Occipital lobe (tissue), 2 donors: ENCODE data around the gene SCARF2. TPM values are rescaled to one million over a fixed set of nuclear protein-coding genes. Genes with fewer than 3 reads are reported as not detected.
"Not testable (repeated sequence)": the region's sequence is repeated elsewhere in the genome, so short reads cannot be mapped to it uniquely, and the experiment has no call there.

Experiments
- DNase-seq: peaks from one replicate; lab custom pipeline; 2025; lab: John Stamatoyannopoulos, UW
- total RNA-seq: library from RNA; depleted of rRNA; stranded (reverse); fragments of >200 nt; gene quantifications from one replicate; pipeline ENCODE4 v1.2.3, GENCODE V29; 2014

Gene SCARF2
- total RNA-seq, 1 donor from 2014 or later, result 1.7 TPM

DNA sequence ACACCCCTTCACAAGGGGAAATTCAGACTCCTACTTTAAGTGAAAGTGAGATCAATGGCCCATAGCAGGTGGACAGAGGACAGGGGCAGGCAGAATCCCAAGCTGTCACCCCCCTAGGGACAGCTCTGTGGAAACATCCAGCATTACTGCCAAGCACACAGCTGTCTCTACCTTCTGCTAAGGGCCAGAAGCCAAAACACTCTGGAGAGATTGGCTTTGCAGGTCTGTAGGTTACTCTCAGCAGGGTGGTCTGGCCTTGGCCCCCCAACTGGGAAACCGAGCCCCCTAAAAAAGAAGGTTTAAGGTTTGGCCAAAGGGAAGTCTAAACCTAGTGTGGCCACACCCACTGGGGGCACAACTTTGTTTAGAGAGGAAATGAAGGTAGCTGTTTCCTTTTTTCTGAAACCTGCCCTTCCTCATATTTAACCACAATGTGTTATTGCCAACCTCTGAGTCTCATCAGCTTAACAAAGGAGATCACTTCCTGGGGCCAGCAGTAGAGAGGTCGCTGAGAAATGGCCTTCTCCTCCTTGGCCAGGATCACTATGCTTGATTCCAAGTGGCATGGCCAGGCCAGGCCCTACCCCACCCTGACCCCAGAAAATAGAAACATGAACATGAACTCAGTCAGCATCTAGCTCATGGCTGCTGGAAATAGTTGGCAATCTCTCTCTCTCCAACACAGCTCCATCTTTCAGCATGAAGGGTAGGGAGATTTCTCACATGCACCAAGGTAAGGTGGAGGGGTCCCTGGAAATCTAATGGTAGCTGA is 25.9 kb upstream of the SCARF2 start:
- no peak for DNase-seq

DNA sequence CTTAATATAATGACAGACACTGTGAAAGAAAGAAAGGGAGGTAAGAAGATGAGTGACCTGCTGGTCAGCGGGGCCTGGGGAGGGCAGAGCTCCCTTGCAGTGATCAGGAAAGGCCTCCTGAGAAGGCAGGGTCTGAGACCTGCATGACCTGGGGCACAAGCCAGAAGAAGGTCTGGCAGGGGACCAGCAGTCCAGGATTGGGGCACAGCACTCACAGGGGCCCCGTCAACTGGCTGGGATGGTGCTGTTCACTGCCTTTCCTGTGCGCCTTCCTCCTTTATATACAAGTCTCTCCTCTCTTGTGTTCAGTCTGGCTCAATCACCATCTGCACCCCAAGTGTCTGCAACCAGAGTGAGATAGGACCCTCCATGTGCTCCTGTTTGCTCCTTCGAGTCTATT is 22.2 kb upstream of the SCARF2 start:
- no peak for DNase-seq

DNA sequence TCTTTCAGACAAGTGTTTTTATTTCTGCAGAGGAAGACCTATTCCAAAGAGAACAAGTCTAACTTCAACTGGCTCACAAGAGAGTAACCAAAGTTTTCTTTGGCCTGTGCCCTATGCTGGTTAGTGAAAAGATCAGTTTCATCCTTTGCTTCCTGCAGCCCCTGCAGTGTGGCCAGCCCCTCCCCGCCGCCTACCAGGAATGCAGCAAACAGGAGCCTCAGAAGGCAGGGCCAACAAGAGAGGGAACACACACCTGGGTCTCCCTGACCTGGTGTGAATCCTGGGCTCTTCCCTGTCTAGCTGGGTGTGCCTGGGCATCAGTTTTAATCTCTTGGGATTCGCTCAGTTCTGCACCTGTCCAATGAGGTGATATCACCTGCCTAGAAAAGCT is 21.5 kb upstream of the SCARF2 start:
- no peak for DNase-seq

DNA sequence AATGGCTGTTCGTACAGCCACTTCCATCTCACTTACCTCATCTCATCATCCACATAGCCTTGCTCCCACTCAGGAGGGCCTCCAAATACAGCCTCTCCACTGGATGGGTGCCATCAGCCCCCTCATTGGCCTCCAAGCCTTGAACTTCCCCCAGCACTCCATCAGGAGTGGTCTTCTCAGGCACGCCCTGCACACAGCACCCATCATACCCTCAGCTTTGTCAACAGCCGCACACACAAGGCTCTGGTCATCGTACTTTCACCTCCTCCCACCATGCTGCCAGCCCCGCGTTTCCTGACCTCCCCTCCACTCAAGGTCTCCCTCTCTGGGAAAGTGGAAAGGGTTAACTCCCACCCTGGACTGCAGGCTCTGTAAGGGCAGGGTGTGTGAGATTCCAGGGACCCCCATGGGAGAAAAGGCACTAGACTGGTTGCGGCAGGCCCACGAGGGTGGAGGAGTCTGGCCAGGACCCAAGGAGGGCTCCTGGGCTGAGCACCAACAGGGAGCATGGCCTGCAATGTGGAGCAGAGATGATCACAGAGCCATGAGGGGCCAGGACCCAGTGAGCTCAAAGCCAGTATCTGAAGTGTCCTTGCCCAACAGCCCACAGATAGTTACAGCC is 21.0 kb upstream of the SCARF2 start:
- no peak for DNase-seq

DNA sequence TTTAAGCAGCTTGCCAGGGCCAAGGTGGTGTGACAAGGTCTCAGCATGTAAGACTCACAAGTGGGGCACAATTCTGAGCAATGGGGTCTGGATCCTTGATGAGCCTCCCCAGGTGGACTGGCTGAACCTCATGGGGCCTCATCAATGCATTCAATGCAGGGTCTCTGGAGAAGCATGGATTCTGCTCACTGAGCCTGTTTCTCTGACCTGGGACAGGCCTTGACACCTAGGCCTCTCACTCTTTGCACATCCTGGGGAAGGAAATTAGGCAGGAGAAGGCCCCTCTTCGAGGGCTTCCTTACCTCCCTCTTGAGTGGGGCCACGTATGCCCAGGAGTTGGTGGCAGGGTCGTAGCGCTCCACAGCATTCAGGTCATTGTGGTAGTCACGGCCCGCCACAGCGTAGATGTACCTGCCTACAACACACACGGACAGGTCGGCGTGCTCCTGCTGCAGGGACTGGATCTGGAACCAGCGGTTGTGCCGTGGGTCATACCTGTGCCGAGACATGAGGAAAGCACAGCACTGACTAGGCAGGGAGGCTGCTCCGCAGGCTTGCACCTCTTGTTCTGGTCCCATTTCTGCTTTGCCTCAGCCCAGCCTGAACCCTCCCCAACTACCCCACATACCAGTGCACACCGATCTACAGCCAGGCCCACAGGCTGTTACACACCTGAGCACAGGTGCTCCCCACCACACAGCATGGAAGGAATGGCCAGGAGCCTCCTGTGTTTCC is 20.0 kb upstream of the SCARF2 start:
- DNase-seq, result no peak

DNA sequence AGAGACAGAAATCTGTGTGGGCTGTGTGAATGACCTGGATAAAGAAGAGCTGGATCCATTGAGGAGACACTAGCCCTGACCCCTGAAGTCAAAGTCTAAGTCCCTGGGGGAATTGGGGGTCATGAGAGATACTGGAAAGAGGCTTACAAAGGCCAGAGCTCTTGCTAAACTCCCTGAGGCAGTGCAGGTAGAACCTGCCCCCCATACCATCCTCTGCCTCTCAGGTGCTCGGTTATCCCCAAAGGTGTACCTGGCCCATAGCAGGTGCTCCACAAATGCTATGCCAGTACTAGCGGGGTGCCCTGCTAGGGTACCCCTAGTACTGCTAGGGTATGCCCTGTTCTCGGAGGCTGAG is 19.1 kb upstream of the SCARF2 start:
- no peak for DNase-seq

DNA sequence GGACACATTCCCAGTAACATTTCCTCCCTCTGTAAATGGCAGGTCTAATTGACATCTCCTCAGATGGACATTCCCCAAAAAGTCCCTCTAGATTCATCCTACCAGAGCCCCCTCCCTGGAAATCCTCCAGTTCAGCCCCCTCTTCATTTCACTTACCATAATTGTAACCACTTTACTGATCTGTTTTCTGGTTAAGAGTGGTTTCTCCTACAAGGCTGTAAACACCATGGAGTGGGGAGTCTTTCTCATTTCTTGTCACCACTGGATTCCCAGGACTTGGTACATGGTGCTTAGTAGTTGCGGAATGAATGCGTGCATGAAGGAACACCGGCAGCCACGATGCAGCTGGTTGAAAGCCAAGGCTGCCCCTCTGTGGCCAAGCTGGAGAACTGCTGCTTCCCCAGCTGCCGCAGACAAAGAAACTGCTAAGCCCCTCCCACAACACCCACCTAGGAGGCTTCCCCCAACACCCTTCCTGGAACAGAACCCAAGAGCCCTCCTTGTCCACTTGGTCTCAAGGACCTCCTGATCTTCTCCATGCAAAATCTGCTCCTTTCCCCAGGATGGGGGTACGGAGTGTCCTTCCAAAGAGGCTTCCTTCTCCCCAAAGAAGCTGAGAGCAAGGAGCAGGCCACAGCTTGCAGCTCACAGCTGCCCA is 18.6 kb upstream of the SCARF2 start:
- DNase-seq, result peak; percentile 62

DNA sequence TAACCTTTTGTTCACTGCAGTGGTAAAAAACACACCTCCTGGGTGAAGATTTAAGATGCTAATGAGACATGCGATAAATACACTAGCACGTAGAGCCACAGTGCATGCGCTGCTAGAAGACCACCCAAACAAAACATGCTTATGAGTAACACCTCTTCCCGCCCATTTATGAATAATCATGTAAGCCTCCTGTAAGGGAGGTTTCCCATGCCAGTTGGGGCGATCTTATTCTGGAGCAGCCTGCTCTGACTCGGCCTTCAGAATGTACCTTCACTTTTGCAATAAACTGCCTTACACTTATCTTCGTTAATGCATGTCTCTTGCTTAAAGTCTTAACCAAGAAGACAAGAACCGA is 18.1 kb upstream of the SCARF2 start:
- DNase-seq, result no peak

DNA sequence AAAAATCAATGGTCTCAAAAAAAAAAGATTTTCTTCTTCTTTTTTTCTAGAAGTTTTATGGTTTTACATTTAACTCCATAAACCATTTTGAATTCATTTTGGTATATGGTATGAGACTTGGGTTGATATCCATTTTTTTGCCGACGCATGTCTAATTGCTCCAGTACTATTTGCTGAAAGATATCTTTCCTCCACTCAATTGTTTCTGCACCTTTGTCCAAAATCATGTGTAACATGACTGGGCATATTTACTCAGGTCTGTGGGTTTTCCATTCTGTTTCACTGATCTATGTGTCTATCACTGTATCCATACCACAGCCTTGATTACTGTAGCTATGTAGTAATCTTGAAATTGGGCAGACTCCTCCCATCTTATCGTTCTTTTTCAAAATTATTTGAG is 15.6 kb upstream of the SCARF2 start:
- no peak for DNase-seq

DNA sequence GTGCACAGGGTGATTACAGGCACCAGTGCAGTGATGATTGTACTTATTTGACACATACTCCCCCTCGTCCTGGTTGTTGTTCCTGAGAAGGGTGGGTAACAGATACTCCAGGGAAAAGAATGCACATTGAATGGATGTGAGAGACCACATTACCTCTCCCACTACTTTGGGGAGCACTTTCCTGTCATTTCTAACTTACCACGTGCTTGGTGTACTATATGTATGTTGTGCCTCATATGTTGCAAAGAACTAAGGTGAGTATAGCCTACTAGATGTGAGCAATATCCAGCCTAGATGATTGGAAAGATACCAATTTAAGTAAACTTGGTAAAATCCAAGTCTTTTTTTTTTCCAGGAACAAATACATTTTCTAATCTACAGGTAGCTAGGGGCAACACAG is 14.3 kb upstream of the SCARF2 start:
- no peak for DNase-seq

DNA sequence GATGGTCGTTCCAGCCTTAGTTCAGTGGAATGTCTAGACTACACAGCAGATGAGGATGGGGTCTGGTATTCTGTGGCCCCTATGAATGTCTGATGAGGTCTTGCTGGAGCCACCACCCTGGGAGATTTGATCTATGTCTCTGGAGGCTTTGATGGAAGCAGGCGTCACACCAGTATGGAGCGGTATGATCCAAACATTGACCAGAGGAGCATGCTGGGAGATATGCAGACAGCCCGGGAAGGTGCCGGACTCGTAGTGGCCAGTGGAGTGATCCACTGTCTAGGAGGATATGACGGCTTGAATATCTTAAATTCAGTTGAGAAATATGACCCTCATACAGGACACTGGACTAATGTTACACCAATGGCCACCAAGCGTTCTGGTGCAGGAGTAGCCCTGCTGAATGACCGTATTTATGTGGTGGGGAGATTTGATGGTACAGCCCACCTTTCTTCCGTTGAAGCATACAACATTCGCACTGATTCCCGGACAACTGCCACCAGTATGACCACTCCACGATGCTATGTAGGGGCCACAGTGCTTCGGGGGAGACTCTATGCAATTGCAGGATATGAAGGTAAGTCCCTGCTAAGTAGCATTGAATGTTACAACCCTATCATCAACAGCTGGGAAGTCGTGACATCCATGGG is 13.6 kb upstream of the SCARF2 start:
- DNase-seq, result not testable (repeated sequence)

DNA sequence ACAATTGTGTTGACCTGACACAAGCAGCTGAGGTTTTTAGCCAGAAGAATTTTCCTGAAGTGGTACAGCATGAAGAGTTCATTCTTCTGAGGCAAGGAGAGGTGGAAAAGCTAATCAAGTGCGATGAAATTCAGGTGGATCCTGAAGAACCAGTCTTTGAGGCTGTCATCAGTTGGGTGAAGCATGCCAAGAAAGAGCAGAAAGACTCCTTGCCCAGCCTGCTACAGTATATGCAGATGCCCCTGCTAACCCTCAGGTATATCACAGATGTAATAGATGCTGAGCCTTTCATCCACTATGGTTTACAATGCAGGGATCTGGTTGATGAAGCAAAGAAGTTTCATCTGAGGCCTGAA is 12.9 kb upstream of the SCARF2 start:
- no peak for DNase-seq

DNA sequence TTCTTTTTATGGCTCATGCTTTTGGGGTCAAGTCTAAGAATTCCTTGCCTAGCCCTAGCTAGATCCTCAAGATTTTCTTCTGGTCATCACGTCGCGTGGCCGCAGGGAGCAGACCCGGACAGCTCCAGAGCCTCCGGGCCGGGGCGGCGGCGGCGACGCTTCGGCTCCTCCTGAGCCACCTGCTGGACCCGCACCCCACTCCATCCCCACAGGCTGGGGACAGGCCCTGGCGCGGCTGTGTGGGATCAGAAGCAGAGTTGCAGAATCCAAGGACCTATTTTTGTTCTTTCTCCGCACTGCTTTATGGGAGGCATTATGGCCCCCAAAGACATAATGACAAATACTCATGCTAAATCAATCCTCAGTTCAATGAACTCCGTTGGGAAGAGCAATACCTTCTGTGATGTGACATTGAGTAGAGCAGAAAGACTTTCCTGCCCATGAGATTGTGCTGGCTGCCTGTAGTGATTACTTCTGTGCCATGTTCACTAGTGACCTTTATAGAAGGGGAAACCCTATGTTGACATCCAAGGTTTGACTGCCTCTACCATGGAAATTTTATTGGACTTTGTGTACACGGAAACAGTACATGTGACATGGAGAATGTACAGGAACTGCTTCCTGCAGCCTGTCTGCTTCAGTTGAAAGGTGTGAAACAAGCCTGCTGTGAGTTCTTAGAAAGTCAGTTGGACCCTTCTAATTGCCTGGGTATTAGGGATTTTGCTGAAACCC is 12.4 kb upstream of the SCARF2 start:
- no peak for DNase-seq

DNA sequence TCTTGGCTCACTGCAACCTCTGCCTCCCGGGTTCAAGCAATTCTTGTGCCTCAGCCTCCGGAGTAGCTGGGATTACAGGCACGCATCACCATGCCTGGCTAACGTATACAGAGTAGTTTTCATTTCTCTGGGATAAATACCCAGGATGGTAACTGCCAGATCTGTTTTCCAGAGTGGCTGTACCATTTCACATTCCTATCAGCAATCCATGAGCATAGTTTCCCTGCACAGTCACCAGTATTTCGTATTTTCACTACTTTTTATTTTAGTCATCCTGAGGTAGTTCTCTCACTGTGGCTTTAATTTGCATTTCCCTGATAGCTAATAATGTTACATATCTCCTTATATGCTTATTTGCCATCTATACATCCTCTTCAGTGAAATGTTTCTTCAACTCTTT is 11.0 kb upstream of the SCARF2 start:
- no peak for DNase-seq

DNA sequence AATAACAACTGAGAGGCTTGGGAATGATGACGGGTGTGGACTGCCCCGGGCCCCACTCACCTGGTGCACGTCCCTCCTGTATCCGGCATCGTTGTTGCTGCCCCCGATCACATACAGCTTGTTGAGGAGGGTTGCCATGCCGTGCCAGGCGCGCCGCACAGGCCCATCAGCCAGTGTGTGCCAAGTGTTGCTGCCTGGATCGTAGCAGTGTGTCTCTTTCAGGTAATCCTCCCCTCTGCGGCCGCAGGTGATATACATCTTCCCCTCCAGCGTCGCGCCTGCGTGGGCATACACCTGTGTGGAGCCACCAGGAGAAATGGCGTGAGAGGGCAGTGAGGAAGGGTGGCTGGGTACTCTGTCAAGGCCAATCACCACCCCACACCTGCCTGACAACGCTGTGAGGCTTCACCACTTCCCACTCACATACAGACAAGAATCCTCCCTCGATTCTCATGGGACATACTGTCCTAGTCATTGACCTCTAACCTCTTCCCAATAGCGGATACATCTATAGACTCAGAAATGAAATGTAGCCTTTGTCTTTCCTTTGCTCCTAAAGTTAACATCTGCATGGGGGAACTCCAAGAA is 8.9 kb upstream of the SCARF2 start:
- DNase-seq, result no peak

DNA sequence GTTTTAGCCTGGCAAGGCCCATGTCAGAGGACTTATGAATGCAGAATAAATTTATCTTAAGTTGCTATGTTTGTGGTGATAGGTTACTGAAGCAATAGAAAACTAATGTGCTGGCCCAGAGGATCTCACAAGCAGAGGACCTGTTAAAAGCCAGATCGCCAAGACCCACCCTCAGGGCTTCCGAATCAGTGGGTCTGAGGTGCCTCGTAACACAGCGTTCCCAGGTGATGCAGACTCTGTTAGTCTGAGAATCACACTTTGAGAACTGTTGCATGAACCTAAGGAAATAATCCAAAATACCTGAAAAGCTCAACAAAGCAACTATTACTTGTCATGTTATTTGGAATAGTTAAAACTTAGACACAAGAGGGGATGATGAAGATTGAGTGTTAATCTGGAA is 6.7 kb upstream of the SCARF2 start:
- no peak for DNase-seq

DNA sequence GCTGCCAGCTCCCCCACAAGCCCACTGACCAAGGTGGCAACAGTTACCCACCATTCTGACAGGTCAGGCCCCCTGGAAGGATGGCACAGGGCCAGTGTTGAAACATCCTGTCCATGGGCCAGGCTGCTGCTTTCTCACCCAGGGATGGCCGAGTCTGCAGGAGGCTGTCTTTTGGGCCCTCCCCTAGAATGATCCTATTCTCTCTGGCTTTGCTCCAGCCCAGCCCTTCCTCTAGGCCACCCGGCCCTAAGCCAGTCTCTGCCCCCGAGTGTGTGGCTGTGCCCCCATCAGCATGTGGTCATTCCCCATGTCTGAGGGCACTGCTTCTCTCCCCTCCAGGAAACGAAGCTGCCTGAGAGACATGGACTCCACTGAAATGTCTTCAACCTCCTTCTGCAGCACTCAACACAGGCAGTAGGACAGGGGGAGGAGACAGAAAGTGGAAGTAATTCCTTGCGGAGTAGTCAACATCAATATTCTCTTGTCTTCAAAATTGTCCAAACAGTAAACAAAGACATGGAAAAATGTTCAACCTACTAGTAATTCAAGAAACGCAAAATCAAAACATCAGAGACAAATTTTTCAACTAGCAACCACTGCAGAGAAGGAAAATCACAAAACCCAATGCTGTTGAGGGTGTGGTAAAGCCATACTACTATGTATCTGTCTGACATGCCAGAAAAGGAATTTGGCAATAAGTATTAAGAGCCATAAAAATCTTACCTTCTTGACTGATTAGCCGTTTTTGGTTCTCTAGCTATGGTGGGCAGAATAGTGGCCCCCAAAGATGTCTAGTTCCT is 5.1 kb upstream of the SCARF2 start:
- DNase-seq, result no peak

DNA sequence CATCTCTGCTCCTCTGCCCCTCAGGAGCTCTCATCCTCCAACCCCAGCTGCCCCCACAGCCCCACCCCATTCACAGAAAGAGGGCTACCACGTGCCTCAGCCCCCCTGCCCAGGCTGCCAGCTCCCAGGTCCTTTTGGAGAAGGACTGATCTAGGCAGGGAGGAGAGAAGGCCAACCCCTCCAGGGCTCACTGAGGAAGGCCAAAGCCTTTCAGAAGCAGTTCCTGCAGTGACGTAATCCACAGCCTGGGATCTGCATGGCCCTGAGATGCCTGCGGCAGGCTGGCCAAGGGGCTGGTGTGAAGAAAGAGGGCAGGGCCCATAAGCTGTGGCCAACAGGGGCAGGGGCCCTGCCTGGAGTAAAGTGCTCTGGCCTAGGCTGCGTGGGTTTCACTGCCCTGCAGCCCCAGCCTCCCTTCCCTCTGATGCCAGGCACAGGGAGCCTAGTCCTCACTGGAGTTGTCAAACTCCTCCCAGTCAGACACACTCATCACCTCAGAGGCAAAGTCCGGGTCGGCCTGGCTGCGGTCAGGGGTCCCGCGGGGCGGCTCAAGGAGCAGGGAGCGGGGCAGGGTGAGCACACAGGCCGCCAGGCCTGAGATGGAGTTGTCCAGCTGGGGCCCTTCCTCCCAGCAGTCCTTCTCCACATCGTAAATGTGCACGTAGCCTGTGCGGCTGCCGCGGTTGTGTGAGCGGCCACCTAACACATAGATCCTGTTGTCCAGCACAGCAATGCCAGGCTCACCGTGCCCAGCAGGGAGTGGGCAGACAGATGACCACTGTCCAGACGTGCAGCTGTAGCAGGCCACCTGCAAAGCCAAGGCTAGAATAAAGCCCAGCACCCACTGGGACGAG is 4.2 kb upstream of the SCARF2 start:
- DNase-seq, result no peak
